Transverse colon (tissue), 4 donors: ENCODE measurements around the gene HELZ2. TPM values are rescaled to one million over a fixed set of nuclear protein-coding genes. Genes with fewer than 3 reads are reported as not detected.

Experiments used
- DNase-seq: peaks from one replicate; pipeline ENCODE4 v3.0.0-alpha.2; 2019
- H3K27ac ChIP-seq, 4 donors: fragments of 200-600 bp; sonication (generic); 2 replicates each; pipeline ENCODE4 v1.5.1; 2016 to 2018; ENCODE audit warnings: inconsistent platforms in 4 of 4
- H3K27me3 ChIP-seq: fragments of 200-600 bp; sonication (generic); 2 replicates; pipeline ENCODE4 v1.5.1; 2017; ENCODE audit warnings: inconsistent platforms
- H3K36me3 ChIP-seq, 4 donors: fragments of 200-600 bp; sonication (generic); 2 replicates each; pipeline ENCODE4 v1.5.1; 2017 to 2019; ENCODE audit warnings: inconsistent platforms in 4 of 4
- H3K4me1 ChIP-seq, 4 donors: fragments of 200-600 bp; sonication (generic); 2 replicates each; pipeline ENCODE4 v1.5.1; 2017 to 2020; ENCODE audit warnings: inconsistent platforms in 4 of 4
- H3K4me3 ChIP-seq, 4 donors: fragments of 200-600 bp; sonication (generic); 1 replicate in 1 of 4; 2 replicates in 3 of 4; pipeline versions ENCODE4 v1.5.1 to v1.6.1; 2017 to 2019; ENCODE audit warnings: inconsistent platforms in 4 of 4
- H3K9me3 ChIP-seq, 2 donors: fragments of 200-600 bp; sonication (generic); 2 replicates each; pipeline ENCODE4 v1.5.1; 2017 to 2019; ENCODE audit warnings: inconsistent platforms in 2 of 2
- EP300 ChIP-seq: sonication (generic); formaldehyde crosslinking; IDR thresholded peaks from one replicate; pipeline ENCODE4 v1.6.1; 2017; ENCODE audit warnings: antibody characterized with exemption, low read depth
- POLR2A ChIP-seq: fragments of 450-650 bp; IDR thresholded peaks from one replicate; pipeline ENCODE4 v1.6.1; 2016; ENCODE audit warnings: antibody characterized with exemption, mild to moderate bottlenecking, moderate library complexity
- POLR2AphosphoS5 ChIP-seq, 3 donors: sonication (generic); formaldehyde crosslinking; IDR thresholded peaks; one replicate each; pipeline ENCODE4 v1.6.1; 2016; ENCODE audit warnings: antibody characterized with exemption in 3 of 3
- WGBS, 2 donors: methylation state at CpG; one replicate each; pipeline ENCODE4 v1.1.5; 2018; ENCODE audit warnings: low coverage in 1 of 2; 5-methylcytosine and 5-hydroxymethylcytosine counted together
- in situ Hi-C, 4 donors: fragments of 200-750 bp; cut with MboI; loops; one replicate each; pipeline versions ENCODE4 v1.15.0 to v1.15.1; 2017; ENCODE audit warnings: low sequenced_read_pairs in 3 of 4, low pct_ligation_motif_present in 1 of 4, low pct_unique_long_range_greater_than_20kb in 1 of 4
- intact Hi-C: fragments of 100-400 bp; cut with DNase I; formaldehyde crosslinking; loops from one replicate; pipeline ENCODE4 v1.15.1; 2023; ENCODE audit warnings: low total_unique reads
- total RNA-seq, 4 donors: library from RNA; depleted of rRNA; stranded (reverse); fragments of >200 nt; gene quantifications; one replicate each; pipeline ENCODE4 v1.1.0, GENCODE V29; 2016
- TF ChIP-seq, protein P1 (sequence below), 5 experiments: fragments of 200-600 bp in 3 of 5; fragments of 450-650 bp in 2 of 5; sonication (generic) in 3 of 5; IDR thresholded peaks; 1 replicate in 2 of 5; 2 replicates in 3 of 5; pipeline ENCODE4 v1.5.1; 2016 to 2017; ENCODE audit warnings: antibody characterized with exemption in 5 of 5, inconsistent platforms in 3 of 5, mild to moderate bottlenecking in 2 of 5, moderate library complexity in 1 of 5

HELZ2 gene
- total RNA-seq, 4 donors from 2014 or later, result 32.9 to 49.4 (median 38.8) TPM

DNA sequence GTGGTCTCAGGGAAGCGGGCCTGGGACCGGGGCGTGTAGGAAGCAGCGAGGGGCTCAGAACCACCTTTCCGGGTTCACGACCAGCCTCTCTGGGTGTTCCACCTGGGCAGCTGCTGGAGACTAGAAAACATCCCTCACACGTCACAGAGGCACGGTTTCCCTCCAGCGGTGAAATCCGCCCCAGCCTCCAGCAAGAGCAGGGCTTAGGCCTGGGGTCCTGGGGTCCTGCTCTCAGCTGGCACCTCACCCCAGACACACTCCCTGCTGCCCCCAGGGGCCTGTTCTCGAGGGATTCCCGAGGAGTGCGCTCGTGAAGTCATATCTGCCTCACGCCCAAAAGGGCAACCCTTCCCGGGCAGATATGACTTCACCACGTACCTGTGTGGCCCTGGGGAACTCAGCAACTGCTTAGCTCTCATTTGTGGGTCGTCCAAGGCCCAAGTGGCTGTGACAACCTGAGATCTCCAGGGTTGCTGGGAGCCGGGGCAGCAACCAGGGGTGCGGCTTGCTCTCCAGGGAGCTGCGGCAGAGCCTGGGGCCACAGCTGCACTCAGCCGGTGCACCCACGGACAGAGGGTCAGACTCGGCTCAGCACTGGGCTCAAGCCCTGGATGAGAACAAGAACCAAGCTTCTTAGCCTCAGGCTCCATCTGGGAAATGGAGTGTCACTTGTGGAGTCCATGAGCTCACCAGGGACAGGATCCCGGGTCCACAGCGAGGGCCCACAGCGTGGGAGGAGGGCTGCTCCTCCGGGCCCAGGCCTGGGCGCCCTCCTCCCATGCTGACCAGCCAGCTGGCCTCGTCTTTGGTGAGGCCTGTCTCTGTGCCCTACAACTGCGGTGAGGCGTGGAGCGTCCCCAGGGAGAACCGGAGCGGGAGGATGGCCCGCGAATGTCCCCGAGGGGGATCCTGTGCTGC lies 19.4 kb downstream of the HELZ2 start:
- Histone ChIP-seq H3K36me3 (no peaks in the 10 kb centered on the region), H3K4me1 (peaks cover 0 to 18% (median 10%) of the 10 kb centered on the region in 4 donors), H3K27ac (no peak overlapping the region), H3K9me3 (no peaks in the 10 kb centered on the region), H3K4me3 (peak overlapping the region in 2 of 4 donors; percentile 47 to 66), H3K27me3 (peaks cover 32% of the 10 kb centered on the region)
- DNase-seq, result no peak
- in situ Hi-C loops (no loop called here), intact Hi-C loops (no loop called here)
- TF ChIP-seq, protein P1, sequence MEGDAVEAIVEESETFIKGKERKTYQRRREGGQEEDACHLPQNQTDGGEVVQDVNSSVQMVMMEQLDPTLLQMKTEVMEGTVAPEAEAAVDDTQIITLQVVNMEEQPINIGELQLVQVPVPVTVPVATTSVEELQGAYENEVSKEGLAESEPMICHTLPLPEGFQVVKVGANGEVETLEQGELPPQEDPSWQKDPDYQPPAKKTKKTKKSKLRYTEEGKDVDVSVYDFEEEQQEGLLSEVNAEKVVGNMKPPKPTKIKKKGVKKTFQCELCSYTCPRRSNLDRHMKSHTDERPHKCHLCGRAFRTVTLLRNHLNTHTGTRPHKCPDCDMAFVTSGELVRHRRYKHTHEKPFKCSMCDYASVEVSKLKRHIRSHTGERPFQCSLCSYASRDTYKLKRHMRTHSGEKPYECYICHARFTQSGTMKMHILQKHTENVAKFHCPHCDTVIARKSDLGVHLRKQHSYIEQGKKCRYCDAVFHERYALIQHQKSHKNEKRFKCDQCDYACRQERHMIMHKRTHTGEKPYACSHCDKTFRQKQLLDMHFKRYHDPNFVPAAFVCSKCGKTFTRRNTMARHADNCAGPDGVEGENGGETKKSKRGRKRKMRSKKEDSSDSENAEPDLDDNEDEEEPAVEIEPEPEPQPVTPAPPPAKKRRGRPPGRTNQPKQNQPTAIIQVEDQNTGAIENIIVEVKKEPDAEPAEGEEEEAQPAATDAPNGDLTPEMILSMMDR (IDR thresholded peaks at IDR 0.05), result no peak
- TF ChIP-seq POLR2AphosphoS5 (IDR thresholded peaks at IDR 0.05), result no peak
- no peak for TF ChIP-seq EP300
- no peak for TF ChIP-seq POLR2A
- WGBS, 2 donors, result 59% methylated on average over 37 of the region's 38 CpGs; no CpG with 5 or more reads in 1 of the 2 donors

DNA sequence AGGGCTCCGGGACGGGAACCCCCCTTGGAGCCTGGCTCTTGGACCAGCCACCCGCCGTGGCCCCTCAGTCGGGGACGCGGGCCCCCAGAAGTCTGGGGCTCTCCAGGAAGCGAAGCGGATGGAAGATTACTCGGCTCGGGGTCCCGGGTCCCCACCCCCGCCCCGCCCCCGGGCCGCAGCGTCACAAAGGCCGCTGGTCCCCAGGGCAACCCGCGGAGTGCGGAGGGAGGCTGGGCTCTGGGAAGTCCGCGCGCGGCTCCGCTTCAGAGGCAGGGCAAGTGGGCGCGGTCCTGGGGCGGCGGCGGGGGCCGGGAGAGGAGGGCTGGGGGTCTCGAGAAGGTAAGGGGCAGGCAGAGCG lies 20.1 kb downstream of the HELZ2 start, which contains the start of gene FNDC11:
Gene FNDC11, plus strand, starts transcription at position 227 of the 358 bp plus-strand sequence. CDS start 1,505 bp downstream, outside the sequence.
- Histone ChIP-seq H3K36me3 (no peaks in the 10 kb centered on the region), H3K9me3 (no peaks in the 10 kb centered on the region), H3K27me3 (peaks cover 37% of the 10 kb centered on the region), H3K27ac (peak within 1 kb of the TSS in 2 of 4 donors; percentile 22 to 52), H3K4me3 (peak within 1 kb of the TSS; percentile 26 to 66 (median 40)), H3K4me1 (peaks cover 0 to 18% (median 10%) of the 10 kb centered on the region in 4 donors)
- TF ChIP-seq, protein P1 (IDR thresholded peaks at IDR 0.05), result no peak
- TF ChIP-seq POLR2AphosphoS5 (IDR thresholded peaks at IDR 0.05), result no peak
- in situ Hi-C loops, result no loop called here
- WGBS, 2 donors, result 0% methylated on average over 4 of the region's 34 CpGs; no CpG with 5 or more reads in 1 of the 2 donors
- intact Hi-C loops, result no loop called here
- DNase-seq, result peak; percentile 63

DNA sequence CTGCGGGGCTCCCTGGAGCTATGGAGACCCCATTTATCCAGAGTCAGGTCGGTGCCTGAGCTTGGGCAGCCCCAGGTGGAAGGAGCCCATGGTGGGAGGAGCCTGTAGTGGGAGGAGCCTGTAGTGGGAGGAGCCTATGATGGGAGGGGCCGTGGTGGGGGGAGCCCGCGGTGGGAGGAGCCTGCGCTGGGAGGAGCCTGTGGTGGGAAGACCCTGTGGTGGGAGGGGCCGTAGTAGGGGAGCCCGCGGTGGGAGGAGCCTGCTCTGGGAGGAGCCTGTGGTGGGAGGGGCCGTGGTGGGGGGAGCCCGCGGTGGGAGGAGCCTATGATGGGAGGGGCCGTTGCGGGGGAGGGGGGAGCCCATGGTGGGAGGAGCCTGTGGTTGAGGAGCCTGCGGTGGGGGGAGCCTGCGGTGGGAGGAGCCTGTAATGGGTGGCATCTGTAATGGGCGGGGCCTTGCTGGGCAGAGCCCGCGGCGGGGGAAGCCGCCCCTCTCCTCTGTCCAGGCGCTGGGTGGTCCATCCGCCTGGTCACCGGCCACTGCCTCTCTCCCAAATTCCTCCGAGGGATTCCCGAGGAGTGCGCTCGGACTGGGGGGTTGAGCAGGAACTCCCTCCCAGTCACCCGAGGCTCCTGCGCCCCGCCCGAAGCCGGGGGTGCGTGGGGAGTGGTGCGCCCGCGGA lies 20.6 kb downstream of the HELZ2 start:
- Histone ChIP-seq H3K27ac (peak overlapping the region in 2 of 4 donors; percentile 22 to 52), H3K27me3 (peaks cover 43% of the 10 kb centered on the region), H3K9me3 (no peaks in the 10 kb centered on the region), H3K4me1 (peaks cover 0 to 18% (median 10%) of the 10 kb centered on the region in 4 donors), H3K36me3 (no peaks in the 10 kb centered on the region), H3K4me3 (peak overlapping the region; percentile 26 to 66 (median 40))
- in situ Hi-C loops (no loop called here), intact Hi-C loops (no loop called here)
- DNase-seq, result peak; percentile 86
- WGBS, 2 donors, result 9% methylated on average over 19 of the region's 37 CpGs; no CpG with 5 or more reads in 1 of the 2 donors
- TF ChIP-seq POLR2A (no peak), POLR2AphosphoS5 (IDR thresholded peaks at IDR 0.05) (no peak), EP300 (no peak)
- TF ChIP-seq, protein P1 (IDR thresholded peaks at IDR 0.05), result no peak
